Heart left ventricle (tissue), 13 donors: ENCODE data around the gene AREL1.

Source experiments
- CTCF ChIP-seq, 12 donors: fragments of 200-600 bp; sonication (generic) in 4 of 12; IDR thresholded peaks; one replicate each; pipeline versions ENCODE4 v1.5.0 to v1.8.0; 2018 to 2022; ENCODE audit warnings: antibody characterized with exemption in 12 of 12, mild to moderate bottlenecking in 5 of 12
- POLR2A ChIP-seq, 2 donors: fragments of 450-650 bp; IDR thresholded peaks; one replicate each; pipeline ENCODE4 v1.6.1; 2017; ENCODE audit warnings: antibody characterized with exemption in 2 of 2, mild to moderate bottlenecking in 2 of 2, moderate library complexity in 2 of 2
- donor health status: ischemic (EF 13 %, LVEDD 7.1; RV severe dilation, severe dysfunction).
- donor health status: DM: no; HTN: yes; CAD: no.
- donor health status: DM: no; HTN: no; CAD: no.
- donor health status: ischemic (EF 25% LVEDD 6.9; RV normal size, moderate dysfunction).
- donor health status: ischemic (EF 25% LVEDD 5.7; RV mildly dilated, moderate dysfunction).
- donor health status: ischemic (EF 35%, LVEDD 5.7; RV mildly dilated, moderate dysfunction).
- donor health status: nonischemic (EF 11% LVEDD 7.7; RV severe dilation, severe dysfunction).
- donor health status: DM: yes; HTN: yes; CAD: no.
- donor health status: PGD.
- donor health status: ischemic (EF 29% LVEDD 5.4; RV normal size, mild dysfunction).
- donor health status: nonischemic (EF 23%, LVEDD 6.1; RV moderate dilation, normal function).

GRCh38 chr14:74669256-74669655 is 43.6 kb downstream of the AREL1 start:
- TF ChIP-seq CTCF (IDR thresholded peaks at IDR 0.05), result no peak
- TF ChIP-seq POLR2A (IDR thresholded peaks at IDR 0.05), result no peak
